ENCODE measurements around the gene HMCN1. TPM values are rescaled to one million over a fixed set of nuclear protein-coding genes. Genes with fewer than 3 reads are reported as not detected.
A peak's percentile ranks its signal among the peaks of the same experiment; 100 is the strongest.

Gene HMCN1
- total and polyA plus RNA-seq, 12 donors, result 0.56 to 5.8 (median 2.7) TPM

DNA sequence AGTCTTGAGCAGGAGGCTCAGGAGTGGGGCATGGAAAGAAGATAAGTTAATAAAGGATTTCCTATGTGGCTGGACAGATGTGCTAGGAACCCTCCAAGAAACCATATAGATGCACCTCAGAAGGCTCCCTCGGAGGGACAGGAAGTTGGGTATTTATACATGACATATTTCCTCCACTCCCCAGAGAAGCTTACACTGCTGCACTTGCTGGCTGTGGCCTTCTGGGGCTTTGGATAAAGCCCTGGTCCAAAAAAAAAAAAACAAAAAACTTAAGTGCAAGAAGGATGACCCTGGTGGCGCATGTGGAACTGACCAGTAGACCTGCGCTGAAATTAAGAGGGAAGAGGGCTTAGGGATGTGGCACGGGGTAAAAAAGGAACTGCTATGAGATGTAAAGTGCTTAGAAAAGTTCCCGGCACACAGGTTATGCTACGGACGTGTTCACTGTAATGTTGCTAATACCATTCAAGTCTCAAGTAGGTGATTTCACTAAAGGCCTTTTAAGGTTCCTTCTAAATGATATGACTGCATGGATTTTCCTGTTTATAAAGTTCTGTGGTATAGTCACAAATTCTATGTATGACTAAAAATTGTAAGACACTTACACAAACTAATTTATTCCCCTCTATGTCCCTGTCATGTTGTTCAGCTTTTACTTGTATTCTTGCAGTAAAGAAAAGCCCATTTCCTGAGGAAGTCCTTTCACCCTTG lies 253.6 kb downstream of the HMCN1 start:
- TF ChIP-seq POLR2A (IDR thresholded peaks at IDR 0.05), result no peak
- TF ChIP-seq, protein P1, sequence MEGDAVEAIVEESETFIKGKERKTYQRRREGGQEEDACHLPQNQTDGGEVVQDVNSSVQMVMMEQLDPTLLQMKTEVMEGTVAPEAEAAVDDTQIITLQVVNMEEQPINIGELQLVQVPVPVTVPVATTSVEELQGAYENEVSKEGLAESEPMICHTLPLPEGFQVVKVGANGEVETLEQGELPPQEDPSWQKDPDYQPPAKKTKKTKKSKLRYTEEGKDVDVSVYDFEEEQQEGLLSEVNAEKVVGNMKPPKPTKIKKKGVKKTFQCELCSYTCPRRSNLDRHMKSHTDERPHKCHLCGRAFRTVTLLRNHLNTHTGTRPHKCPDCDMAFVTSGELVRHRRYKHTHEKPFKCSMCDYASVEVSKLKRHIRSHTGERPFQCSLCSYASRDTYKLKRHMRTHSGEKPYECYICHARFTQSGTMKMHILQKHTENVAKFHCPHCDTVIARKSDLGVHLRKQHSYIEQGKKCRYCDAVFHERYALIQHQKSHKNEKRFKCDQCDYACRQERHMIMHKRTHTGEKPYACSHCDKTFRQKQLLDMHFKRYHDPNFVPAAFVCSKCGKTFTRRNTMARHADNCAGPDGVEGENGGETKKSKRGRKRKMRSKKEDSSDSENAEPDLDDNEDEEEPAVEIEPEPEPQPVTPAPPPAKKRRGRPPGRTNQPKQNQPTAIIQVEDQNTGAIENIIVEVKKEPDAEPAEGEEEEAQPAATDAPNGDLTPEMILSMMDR (IDR thresholded peaks at IDR 0.05), result no peak
- Histone ChIP-seq H3K36me3 (replicated peaks in 1 of 2) (no peaks in the 10 kb centered on the region), H3K4me3 (no peak overlapping the region), H3K9me3 (replicated peaks in 1 of 3) (no peaks in the 10 kb centered on the region), H3K27ac (no peak overlapping the region), H3K4me1 (replicated peaks in 1 of 2) (no peaks in the 10 kb centered on the region), H3K27me3 (no peaks in the 10 kb centered on the region)
- 80 to 84% (median 81%) methylated on average over 7 of the region's 7 CpGs for WGBS, 4 donors
- intact Hi-C loops (cut with DNase I), result no loop called here
- no peak for DNase-seq

DNA sequence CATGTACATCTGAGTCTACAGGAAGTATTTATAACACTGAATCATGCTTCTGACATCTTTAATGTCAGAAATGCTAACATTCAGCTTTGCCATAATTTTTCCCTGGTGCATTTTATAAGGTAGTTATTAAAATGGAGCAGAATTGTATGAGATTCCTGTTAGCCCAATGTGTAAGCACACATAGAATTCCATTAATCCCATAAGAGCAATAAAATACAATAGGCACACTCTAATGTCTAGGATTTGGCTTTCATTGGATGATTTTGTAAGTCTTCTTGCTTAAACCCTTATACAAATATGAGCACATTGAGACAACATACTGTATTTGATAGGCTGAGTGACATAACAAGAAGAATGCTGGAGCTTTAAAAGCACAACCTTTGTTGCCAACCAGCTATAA lies 256.4 kb downstream of the HMCN1 start:
- H3K4me3 ChIP-seq, result no peak overlapping the region
- H3K9me3 ChIP-seq (replicated peaks in 1 of 3), result no peaks in the 10 kb centered on the region
- intact Hi-C loops (cut with DNase I), result no loop called here
- H3K27me3 ChIP-seq, result no peaks in the 10 kb centered on the region
- H3K4me1 ChIP-seq (replicated peaks in 1 of 2), result no peaks in the 10 kb centered on the region
- TF ChIP-seq, protein P1 (IDR thresholded peaks at IDR 0.05), result no peak
- no peak for TF ChIP-seq POLR2A (IDR thresholded peaks at IDR 0.05)
- no peaks in the 10 kb centered on the region for H3K36me3 ChIP-seq (replicated peaks in 1 of 2)
- no peak for DNase-seq
- no peak overlapping the region for H3K27ac ChIP-seq

GRCh38 chr1:185991266-185991665 lies 257.1 kb downstream of the HMCN1 start:
- TF ChIP-seq, protein P1 (IDR thresholded peaks at IDR 0.05), result no peak
- TF ChIP-seq POLR2A (IDR thresholded peaks at IDR 0.05), result no peak
- intact Hi-C loops (cut with DNase I), result no loop called here
- DNase-seq, result no peak
- H3K9me3 ChIP-seq (replicated peaks in 1 of 3), result no peaks in the 10 kb centered on the region
- WGBS, 4 donors, result 81 to 86% (median 84%) methylated on average over 2 of the region's 2 CpGs
- H3K27ac ChIP-seq, result no peak overlapping the region
- H3K4me3 ChIP-seq, result no peak overlapping the region
- no peaks in the 10 kb centered on the region for H3K36me3 ChIP-seq (replicated peaks in 1 of 2)
- no peaks in the 10 kb centered on the region for H3K4me1 ChIP-seq (replicated peaks in 1 of 2)
- no peaks in the 10 kb centered on the region for H3K27me3 ChIP-seq

DNA sequence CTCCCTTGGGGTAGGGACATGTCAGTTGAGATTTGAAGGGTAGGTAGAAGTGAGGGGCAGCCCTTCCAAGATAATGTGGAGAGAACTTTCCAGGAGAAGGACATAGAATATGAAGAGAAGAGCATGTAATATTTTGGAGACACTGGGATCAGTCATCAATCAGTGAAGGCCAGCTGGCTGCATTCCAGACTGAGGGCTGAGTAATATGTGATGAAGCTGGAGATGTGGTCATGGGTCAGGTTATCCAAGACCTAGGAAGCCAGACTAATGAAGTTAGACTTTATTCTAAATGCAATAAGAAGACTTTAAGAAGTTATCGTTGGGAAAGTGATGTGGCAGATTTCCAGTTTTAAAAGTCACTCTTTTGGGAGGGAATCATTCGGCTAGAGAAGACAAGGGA lies 262.0 kb downstream of the HMCN1 start:
- Histone ChIP-seq H3K27ac (no peak overlapping the region), H3K27me3 (no peaks in the 10 kb centered on the region), H3K4me3 (no peak overlapping the region), H3K4me1 (replicated peaks in 1 of 2) (no peaks in the 10 kb centered on the region), H3K36me3 (replicated peaks in 1 of 2) (no peaks in the 10 kb centered on the region), H3K9me3 (replicated peaks in 1 of 3) (no peaks in the 10 kb centered on the region)
- DNase-seq, result peak; percentile 27 to 57 (median 44)
- TF ChIP-seq POLR2A (IDR thresholded peaks at IDR 0.05), result no peak
- TF ChIP-seq, protein P1 (IDR thresholded peaks at IDR 0.05), result no peak
- 71 to 73% (median 72%) methylated on average over 2 of the region's 2 CpGs for WGBS, 4 donors
- intact Hi-C loops (cut with DNase I), result no loop called here

All from adrenal gland (tissue), 12 donors.